HG03342 (cell line): ENCODE results near the gene CHRNA9.

Experiments
- ATAC-seq: cut with Tn5 transposase; IDR thresholded peaks from one replicate; pipeline ENCODE4 v1.9.1; 2021; ENCODE audit warnings: mild to moderate bottlenecking, moderate library complexity; ENCODE audit not compliant: unreplicated experiment

Gene CHRNA9

GRCh38 chr4:40337051-40337450 is 1.9 kb downstream of the CHRNA9 start:
- ATAC-seq: no peak

DNA sequence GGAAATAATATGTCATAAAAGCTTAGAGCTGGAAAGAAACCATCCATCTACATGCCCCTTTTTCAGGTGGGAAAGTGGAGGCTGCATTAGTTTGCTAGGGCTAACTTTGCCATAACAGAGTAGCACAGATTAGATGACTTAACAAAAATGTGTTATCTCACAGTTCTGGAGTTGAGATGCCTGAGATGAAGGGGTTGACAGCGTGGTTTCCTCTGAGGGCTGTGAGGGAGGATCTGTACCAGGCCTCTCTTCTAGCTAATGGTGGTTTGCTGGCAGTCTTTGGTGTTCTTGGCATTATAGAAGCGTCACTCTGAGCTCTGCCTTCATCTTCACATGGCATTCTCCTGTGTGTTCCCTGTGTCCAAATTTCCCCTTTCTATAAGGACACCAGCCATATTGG is 2.4 kb downstream of the CHRNA9 start:
- ATAC-seq: no peak

DNA sequence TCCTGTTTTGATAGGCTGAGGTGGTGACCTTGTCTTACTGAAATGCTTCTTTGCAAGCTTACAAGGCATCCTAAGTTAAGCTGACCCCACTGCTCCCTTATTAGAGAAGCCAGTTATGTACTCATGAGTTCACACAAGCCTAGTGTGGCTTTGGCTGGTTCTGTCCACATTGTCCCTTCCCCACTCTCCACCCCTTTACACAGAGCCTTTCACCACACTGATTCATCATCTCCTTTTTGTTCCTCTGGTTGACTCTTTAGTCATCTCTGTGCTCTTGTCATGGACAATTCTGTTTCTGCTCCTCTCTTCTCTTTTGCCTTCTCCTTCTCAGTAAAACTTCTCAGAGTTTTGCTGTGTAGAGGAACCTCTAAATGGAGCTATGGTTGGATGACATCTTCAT is 4.9 kb downstream of the CHRNA9 start:
- ATAC-seq: no peak

GRCh38 chr4:40347472-40347871 is 12.3 kb downstream of the CHRNA9 start:
- no peak for ATAC-seq

- no peak for ATAC-seq
Measured at GRCh38 chr4:40348000-40348399, 12.9 kb downstream of the CHRNA9 start.

GRCh38 chr4:40349561-40350198 is 14.5 kb downstream of the CHRNA9 start:
- ATAC-seq: no peak

- ATAC-seq: no peak
Measured at GRCh38 chr4:40350627-40351227, 15.6 kb downstream of the CHRNA9 start.

DNA sequence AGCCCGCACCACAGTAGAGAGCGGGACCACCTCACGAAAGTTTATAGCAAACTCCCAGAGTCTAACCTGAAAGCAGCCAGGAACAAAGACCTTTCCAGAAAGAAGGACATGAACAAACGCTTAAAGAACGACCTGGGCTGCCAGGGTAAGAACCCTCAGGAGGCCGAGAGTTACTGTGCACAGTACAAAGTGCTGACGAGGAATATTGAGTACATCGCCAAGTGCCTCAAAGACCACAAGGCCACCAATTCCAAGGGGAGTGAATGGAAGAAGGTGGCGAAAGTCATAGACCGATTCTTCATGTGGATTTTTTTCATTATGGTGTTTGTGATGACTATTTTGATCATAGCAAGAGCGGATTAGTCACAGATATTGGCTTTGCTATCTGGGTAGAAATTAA is 19.0 kb downstream of the CHRNA9 start:
- ATAC-seq: no peak

DNA sequence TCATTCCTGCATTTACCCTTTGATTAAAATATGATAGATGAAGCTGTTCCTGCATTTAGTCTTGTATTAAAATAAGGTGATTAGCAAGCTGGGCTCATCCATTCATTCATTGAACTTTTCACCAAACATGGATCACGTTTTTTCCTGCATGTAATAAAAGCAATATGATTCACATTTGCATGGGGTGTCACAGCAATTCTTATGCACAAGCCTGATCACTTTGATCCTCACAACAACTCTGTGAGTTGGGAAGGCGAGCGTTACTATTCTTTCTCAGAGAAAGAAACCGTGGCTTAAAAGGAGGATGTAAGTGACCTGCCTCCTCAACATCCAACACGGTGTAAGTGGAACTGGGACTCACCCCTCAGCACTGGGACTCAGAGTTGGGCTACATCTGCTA is 20.0 kb downstream of the CHRNA9 start:
- no peak for ATAC-seq

GRCh38 chr4:40357738-40358137 is 22.6 kb downstream of the CHRNA9 start:
- ATAC-seq: no peak

DNA sequence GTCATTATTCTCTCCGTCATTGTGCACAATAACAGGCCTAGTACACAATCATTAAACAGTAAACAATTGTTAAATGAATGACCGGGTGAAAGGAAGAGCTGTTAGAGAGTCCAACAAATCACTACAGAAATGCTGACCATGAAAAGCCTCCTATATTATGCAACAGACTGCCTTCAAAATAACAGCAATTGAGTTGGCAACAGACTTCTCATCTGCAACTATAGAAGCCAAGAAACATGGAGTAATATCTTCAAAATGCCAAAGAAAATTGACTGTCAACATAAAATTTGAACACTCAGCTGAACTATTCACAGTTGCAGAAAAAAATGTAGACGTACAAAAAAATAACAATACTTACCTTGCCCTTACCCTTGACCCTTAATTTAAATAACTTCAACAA is 26.2 kb downstream of the CHRNA9 start:
- ATAC-seq: no peak

GRCh38 chr4:40363382-40363920 is 28.3 kb downstream of the CHRNA9 start:
- no peak for ATAC-seq

- ATAC-seq: no peak
Measured at GRCh38 chr4:40363945-40364344, 28.8 kb downstream of the CHRNA9 start.

GRCh38 chr4:40365766-40366165 is 30.6 kb downstream of the CHRNA9 start:
- ATAC-seq: no peak

- ATAC-seq: no peak
Measured at GRCh38 chr4:40367451-40367850, 32.3 kb downstream of the CHRNA9 start.

DNA sequence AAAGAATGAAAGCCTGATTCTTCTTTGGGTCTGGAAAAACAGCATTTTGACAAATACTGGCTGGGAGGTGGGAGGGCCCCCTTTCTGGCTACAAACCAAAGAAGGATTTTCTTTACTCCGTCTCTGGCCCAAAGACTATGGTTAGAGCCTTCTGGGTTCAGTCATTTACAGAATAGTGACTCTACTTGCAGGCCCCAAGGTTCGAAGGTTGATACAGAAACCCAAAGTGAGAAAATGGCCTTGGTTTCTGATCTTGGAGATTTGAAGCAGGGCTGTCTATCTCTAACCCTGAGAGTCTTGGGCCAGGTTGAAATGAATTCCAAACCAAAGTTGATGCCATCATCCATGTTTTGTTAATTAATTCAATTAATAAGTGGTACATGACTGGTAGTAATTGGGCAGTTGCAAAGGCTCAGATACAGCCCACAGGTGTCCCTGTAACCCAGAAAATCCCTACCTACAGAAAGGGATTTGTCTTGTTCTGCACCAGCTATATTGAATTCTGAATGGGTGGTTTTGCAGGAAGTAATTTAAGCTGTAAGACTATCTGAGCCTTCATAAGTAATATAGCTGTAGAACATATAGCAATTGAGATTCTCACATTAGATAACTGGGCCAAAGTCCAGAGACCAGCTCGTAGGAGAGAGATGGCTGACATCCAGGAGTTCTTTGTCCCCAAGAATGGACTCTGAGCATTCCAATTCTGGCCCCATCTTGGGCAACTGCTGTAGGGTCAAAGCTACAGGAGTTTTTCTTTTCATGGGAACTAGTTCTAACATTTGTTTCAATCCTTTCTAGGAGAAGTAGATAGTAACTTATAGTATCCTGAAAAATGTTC is 34.5 kb downstream of the CHRNA9 start:
- no peak for ATAC-seq

DNA sequence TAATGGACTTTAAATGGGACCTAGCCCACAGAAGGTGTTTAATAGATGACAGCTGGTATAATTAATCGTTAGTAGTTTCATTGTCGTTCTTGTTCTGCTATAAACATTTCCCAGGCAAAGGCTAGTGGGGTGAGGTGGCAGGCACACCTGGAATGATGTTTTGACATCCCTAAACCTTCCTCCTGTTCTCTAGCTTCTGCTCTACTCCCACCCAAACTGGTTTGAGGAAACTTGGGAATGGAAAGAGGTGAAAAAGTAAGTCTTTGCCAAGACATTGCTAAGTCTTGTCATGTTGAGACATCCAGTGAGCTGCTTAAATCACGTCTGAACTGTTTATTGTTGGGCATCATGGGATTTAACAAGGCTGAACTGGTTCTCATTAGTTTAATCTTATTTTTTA is 37.5 kb downstream of the CHRNA9 start:
- no peak for ATAC-seq

DNA sequence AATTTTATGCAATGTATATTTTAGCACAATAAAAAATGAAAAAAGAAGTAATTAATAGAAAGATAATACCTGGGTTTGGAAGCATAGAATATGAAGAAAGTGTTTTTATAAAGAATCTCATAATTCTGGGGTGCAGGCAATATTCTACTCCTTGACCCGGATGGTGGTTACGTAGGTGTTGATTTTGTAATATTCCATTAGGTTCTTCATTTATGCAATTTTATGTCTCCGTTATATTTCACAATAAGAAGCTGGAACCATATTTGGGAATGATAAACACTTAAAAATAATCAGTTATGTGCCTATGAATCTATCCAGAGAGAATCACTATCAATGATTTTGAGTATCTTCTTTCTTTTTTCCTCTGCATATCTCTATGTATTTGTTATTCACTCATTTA is 38.5 kb downstream of the CHRNA9 start:
- no peak for ATAC-seq

GRCh38 chr4:40375095-40375494 is 40.0 kb downstream of the CHRNA9 start:
- no peak for ATAC-seq

DNA sequence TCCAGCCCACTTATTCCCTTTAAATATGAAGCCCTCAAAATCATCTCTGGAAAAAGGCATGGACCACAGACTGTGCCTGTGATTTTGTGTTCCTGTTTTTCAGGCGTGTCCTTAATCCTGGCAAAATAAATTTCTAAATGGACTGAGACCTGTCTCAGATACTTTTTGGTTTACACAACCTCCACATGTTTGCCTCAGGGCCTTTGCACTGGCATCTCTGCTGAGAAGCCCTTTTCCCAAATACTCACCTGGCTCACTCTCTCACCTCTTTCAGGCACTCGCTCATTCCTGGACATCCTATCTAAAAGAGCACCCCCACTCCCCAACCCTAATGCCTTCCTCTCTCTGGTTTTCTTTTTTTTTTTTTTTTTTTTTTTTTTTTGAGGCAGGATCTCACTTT is 40.5 kb downstream of the CHRNA9 start:
- ATAC-seq: no peak

- ATAC-seq: no peak
Measured at GRCh38 chr4:40377512-40378365, 42.6 kb downstream of the CHRNA9 start.
